Activated CD8-positive, alpha-beta T cell treated with anti-CD3 and anti-CD28 coated beads for 36 hours (primary cell): ENCODE results near the gene SYTL4. TPM values are rescaled to one million over a fixed set of nuclear protein-coding genes. Genes with fewer than 3 reads are reported as not detected.

Experiments used
- ATAC-seq: fragments of 200-7000 bp; cut with Tn5 transposase; one replicate; pipeline ENCODE4 v1.10.0; 2021; ENCODE audit warnings: mild to moderate bottlenecking, moderate library complexity
- CTCF ChIA-PET: fragments of 350-600 bp; sonication (Branson Sonifier 250); formaldehyde crosslinking; loops from one replicate; lab custom pipeline; 2021; ENCODE audit warnings: antibody characterized with exemption; lab: Charles Lee
- POLR2A ChIA-PET: fragments of 350-600 bp; sonication (Branson Sonifier 250); formaldehyde crosslinking; loops from one replicate; lab custom pipeline; 2021; ENCODE audit warnings: antibody characterized with exemption; lab: Charles Lee
- DNase-seq: peaks from one replicate; pipeline ENCODE4 v3.0.0-alpha.2; 2020
- H3K27ac Mint-ChIP-seq: one replicate; pipeline ENCODE4 v1.8.0; 2021; ENCODE audit warnings: mild to moderate bottlenecking, mixed read lengths
- H3K27me3 Mint-ChIP-seq: one replicate; pipeline ENCODE4 v1.8.0; 2021; ENCODE audit warnings: mixed read lengths
- H3K36me3 Mint-ChIP-seq: one replicate; pipeline ENCODE4 v1.8.0; 2021; ENCODE audit warnings: low read depth, mixed read lengths
- H3K4me1 Mint-ChIP-seq: one replicate; pipeline ENCODE4 v1.8.0; 2021; ENCODE audit warnings: low read depth, mixed read lengths
- H3K4me3 Mint-ChIP-seq: one replicate; pipeline ENCODE4 v1.8.0; 2021; ENCODE audit warnings: mild to moderate bottlenecking, moderate library complexity, mixed read lengths
- H3K9me3 Mint-ChIP-seq: one replicate; pipeline ENCODE4 v1.8.0; 2021; ENCODE audit warnings: mixed read lengths
- intact Hi-C: fragments of 100-400 bp; cut with micrococcal nuclease; formaldehyde crosslinking; loops from one replicate; pipeline ENCODE4 v1.10.0; 2022
- total RNA-seq, 2 experiments: library from RNA; stranded (reverse); gene quantifications; one replicate each; pipeline ENCODE4 v1.2.3, GENCODE V29; 2021
- TF ChIP-seq, protein P1 (sequence below): fragments of 200-600 bp; IDR thresholded peaks from one replicate; pipeline ENCODE4 v1.8.0; 2022; ENCODE audit warnings: antibody characterized with exemption, mild to moderate bottlenecking

SYTL4 gene
- total RNA-seq, 2 experiments from 2014 or later = not detected

DNA sequence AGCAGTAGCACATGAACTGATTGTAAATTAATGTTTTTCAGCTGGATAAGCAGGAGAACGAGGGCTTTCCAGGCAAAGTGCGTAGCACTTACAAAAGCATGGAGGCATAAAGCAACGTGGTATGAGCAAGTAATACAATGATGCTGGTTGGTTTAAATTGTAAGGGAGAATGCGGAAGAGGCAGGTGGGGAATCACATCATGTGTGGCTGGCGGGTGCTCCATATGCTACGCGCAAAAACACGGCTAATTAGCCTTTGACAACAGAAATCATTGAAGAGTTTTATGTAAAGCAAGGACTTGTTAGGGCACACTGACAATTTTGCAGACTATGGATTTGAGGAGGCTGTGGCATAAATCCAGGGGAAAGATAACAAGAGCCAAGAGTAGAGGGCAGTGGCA lies 14.6 kb downstream of the SYTL4 start:
- intact Hi-C loops = no loop called here
- TF ChIP-seq, protein P1, sequence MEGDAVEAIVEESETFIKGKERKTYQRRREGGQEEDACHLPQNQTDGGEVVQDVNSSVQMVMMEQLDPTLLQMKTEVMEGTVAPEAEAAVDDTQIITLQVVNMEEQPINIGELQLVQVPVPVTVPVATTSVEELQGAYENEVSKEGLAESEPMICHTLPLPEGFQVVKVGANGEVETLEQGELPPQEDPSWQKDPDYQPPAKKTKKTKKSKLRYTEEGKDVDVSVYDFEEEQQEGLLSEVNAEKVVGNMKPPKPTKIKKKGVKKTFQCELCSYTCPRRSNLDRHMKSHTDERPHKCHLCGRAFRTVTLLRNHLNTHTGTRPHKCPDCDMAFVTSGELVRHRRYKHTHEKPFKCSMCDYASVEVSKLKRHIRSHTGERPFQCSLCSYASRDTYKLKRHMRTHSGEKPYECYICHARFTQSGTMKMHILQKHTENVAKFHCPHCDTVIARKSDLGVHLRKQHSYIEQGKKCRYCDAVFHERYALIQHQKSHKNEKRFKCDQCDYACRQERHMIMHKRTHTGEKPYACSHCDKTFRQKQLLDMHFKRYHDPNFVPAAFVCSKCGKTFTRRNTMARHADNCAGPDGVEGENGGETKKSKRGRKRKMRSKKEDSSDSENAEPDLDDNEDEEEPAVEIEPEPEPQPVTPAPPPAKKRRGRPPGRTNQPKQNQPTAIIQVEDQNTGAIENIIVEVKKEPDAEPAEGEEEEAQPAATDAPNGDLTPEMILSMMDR = no peak
- Mint-ChIP-seq H3K9me3 (no peaks in the 10 kb centered on the region), H3K36me3 (no peaks in the 10 kb centered on the region), H3K27me3 (no peaks in the 10 kb centered on the region), H3K27ac (no peak overlapping the region), H3K4me3 (no peak overlapping the region), H3K4me1 (no peaks in the 10 kb centered on the region)
- ChIA-PET CTCF (no interaction called here), POLR2A (no interaction called here)
- DNase-seq (no peak), ATAC-seq (no peak)

DNA sequence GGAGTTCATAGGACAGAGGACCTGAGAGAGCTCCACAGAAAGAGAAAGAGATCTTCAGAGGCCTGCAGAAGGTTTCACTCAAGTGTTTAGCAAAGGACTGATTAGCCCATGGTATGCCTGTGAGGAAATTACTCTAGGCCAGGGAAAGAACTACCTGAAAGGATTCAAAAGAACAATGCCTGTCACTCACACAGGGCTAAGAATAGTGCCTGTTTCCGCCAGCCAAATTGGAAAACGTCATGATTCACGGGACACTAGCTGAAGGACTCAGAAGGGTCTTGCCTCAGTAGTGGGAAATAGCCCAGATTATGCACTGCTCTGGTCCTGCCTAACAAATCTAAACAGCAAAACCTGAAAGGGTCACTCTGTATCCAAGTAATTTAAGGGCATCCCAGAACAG lies 21.1 kb downstream of the SYTL4 start:
- Mint-ChIP-seq H3K36me3 (no peaks in the 10 kb centered on the region), H3K9me3 (no peaks in the 10 kb centered on the region), H3K27ac (no peak overlapping the region), H3K4me3 (no peak overlapping the region), H3K27me3 (peaks cover 14% of the 10 kb centered on the region), H3K4me1 (no peaks in the 10 kb centered on the region)
- intact Hi-C loops = no loop called here
- DNase-seq (no peak), ATAC-seq (no peak)
- ChIA-PET POLR2A (no interaction called here), CTCF (interaction anchor here (1.3 kb wide), 1 partner anchor 20 kb away, joined by 3 read pairs; no protein-coding TSS in a partner anchor)
- TF ChIP-seq, protein P1 = no peak

DNA sequence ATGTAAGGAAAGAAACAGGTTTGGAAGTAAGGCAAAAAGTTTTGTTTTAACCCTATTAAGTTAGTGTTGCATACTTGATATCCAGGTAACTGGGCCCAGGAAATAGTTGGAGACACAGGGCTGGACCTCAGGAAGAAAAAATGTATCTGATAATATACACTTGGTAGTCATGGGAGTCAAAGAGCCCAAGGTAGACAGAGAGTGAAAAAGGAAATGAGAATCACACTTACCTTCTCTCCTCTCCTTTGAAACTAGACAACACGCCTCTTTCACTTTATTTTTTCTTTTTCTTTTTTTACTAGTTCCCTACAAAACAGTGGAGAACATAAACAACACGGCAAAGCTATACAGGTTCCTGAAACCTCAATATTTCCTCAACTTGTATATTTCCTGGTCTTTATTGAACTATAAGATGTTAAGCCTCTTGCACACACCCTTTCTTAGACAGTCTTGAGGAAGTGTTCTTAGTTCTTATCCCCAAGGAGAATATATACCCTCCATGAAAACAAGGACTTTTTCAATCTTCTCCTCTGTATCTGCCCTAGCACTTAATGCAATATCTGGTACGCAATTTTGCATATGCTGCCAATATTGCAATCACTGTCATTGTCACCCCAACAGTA lies 27.2 kb downstream of the SYTL4 start:
- TF ChIP-seq, protein P1 = no peak
- no peak for DNase-seq
- Mint-ChIP-seq H3K27me3 (peaks cover 22% of the 10 kb centered on the region), H3K4me1 (no peaks in the 10 kb centered on the region), H3K27ac (no peak overlapping the region), H3K4me3 (no peak overlapping the region), H3K36me3 (no peaks in the 10 kb centered on the region), H3K9me3 (no peaks in the 10 kb centered on the region)
- CTCF ChIA-PET = no interaction called here
- intact Hi-C loops = no loop called here
- POLR2A ChIA-PET = no interaction called here
- ATAC-seq = no peak

DNA sequence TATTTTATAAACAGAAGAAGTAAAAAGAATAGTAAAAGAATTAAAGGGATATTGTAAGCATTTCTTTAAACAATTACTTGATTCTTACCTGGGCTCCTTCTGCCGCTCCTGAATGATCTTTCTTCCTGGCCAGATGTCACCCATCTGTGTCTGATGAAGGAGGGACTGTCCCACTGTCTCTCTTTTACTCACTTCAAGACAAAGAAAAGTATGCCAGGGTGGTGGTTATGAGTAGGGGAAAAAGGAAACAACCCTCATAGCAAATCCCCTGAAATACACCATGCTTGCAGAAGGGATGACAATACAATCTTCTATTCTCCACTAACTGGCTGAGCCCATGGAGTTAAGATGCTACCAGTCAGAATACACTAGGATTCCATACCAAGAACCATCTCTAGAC lies 31.1 kb downstream of the SYTL4 start:
- no peaks in the 10 kb centered on the region for H3K4me1 Mint-ChIP-seq
- TF ChIP-seq, protein P1 = no peak
- H3K36me3 Mint-ChIP-seq = no peaks in the 10 kb centered on the region
- ChIA-PET CTCF (no interaction called here), POLR2A (no interaction called here)
- intact Hi-C loops = no loop called here
- no peaks in the 10 kb centered on the region for H3K9me3 Mint-ChIP-seq
- ATAC-seq (no peak), DNase-seq (no peak)
- no peak overlapping the region for H3K27ac Mint-ChIP-seq
- H3K4me3 Mint-ChIP-seq = no peak overlapping the region
- H3K27me3 Mint-ChIP-seq = peaks cover 12% of the 10 kb centered on the region

DNA sequence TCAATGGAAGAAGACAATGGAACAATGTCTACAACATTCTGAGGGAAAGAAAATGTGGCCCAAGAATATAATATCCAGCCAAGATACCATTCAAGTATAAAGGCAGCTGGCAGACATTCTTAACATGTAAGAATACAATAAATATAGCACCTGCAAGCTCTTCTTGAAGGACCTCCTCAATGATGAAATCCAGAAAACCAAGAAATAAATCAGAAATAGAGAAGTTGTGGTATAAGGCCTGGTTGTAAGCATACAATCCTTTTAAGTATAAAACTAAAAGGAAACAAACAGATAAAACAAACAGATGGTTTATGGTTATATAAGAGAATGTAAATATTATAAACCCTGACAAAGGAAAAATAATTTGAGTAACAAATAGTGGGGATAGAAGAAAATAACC lies 33.4 kb downstream of the SYTL4 start:
- Mint-ChIP-seq H3K27ac (no peak overlapping the region), H3K4me1 (peaks cover 6% of the 10 kb centered on the region), H3K27me3 (peaks cover 16% of the 10 kb centered on the region), H3K36me3 (no peaks in the 10 kb centered on the region), H3K9me3 (no peaks in the 10 kb centered on the region), H3K4me3 (no peak overlapping the region)
- DNase-seq (no peak), ATAC-seq (no peak)
- TF ChIP-seq, protein P1 = no peak
- intact Hi-C loops = no loop called here
- ChIA-PET CTCF (no interaction called here), POLR2A (interaction anchor here (0.6 kb wide), 1 partner anchor 10 kb away, joined by 3 read pairs; no protein-coding TSS in a partner anchor)
